K562 (cell line): ENCODE data around the gene TANGO6. TPM values are rescaled to one million over a fixed set of nuclear protein-coding genes. Genes with fewer than 3 reads are reported as not detected.

Experiments
- ATAC-seq: fragments of 200-7000 bp; cut with Tn5 transposase; 3 replicates; pipeline ENCODE4 v1.9.1; 2020; ENCODE audit warnings: moderate library complexity
- BruUV-seq: library from RNA; stranded (reverse); fragments of 400-500 nt; replicated peaks from 2 replicates; lab custom pipeline; 2021; lab: Mats Ljungman, UMichigan
- CTCF ChIA-PET: fragments of 300-600 bp; formaldehyde crosslinking; extraction: SDS; loops from one replicate; lab custom pipeline; 2021; ENCODE audit warnings: low intra/inter-chr PET ratio; lab: Yijun Ruan, JAX
- POLR2A ChIA-PET: fragments of 300-600, 350-650 bp; sonication (Branson Sonifier 250); formaldehyde crosslinking; extraction: SDS; loops from one replicate; lab custom pipeline; 2021; ENCODE audit warnings: antibody characterized with exemption, inconsistent platforms; lab: Yijun Ruan, JAX
- DNase-seq, 4 experiments: peaks; one replicate each; pipeline versions ENCODE4 v3.0.0 to v3.0.0-alpha.2; 2011 to 2018; ENCODE audit warnings: low spot score in 3 of 4, mixed read lengths in 3 of 4; ENCODE audit errors: extremely low read depth in 1 of 4
- FAIRE-seq: peaks from 2 replicates; lab custom pipeline; 2011; peaks lifted over from hg19 to GRCh38; lab: Jason Lieb, UNC
- H2AFZ ChIP-seq: 2 replicates; pipeline ENCODE4 v1.6.0; 2011; ENCODE audit warnings: low read depth, low read length, control low read depth, inconsistent platforms
- H3K27ac ChIP-seq: fragments of 200-600 bp; 3 replicates; pipeline ENCODE4 v1.8.0; 2011; ENCODE audit warnings: low read depth, mild to moderate bottlenecking, control low read depth, inconsistent platforms, low read length, moderate library complexity, mixed read lengths; ENCODE audit errors: extremely low read depth
- H3K27me3 ChIP-seq, 2 experiments: fragments of 300-600 bp in 1 of 2; 2 replicates in 1 of 2; 3 replicates in 1 of 2; pipeline versions ENCODE4 v1.6.0 to v1.8.0; 2011; ENCODE audit warnings: inconsistent platforms in 2 of 2, low read length in 2 of 2, mild to moderate bottlenecking in 1 of 2, mixed read lengths in 1 of 2, moderate library complexity in 1 of 2; ENCODE audit not compliant: control insufficient read depth in 2 of 2, insufficient read depth in 2 of 2
- H3K36me3 ChIP-seq: fragments of 300-600 bp; 3 replicates; pipeline ENCODE4 v1.8.0; 2011; ENCODE audit warnings: mild to moderate bottlenecking, low read length, inconsistent platforms; ENCODE audit not compliant: control insufficient read depth, insufficient read depth
- H3K4me1 ChIP-seq, 2 experiments: fragments of 200-600 bp in 1 of 2; replicated peaks in 1 of 2; 2 replicates in 1 of 2; 3 replicates in 1 of 2; pipeline versions ENCODE4 v1.5.1 to v1.8.0; 2011; ENCODE audit warnings: inconsistent platforms in 2 of 2, low read length in 2 of 2, mild to moderate bottlenecking in 1 of 2, mixed read lengths in 1 of 2, moderate library complexity in 1 of 2; ENCODE audit not compliant: control insufficient read depth in 2 of 2, insufficient read depth in 2 of 2
- H3K4me2 ChIP-seq: 2 replicates; pipeline ENCODE4 v1.6.1; 2011; ENCODE audit warnings: low read length, control low read depth, inconsistent platforms, mixed read lengths; ENCODE audit not compliant: insufficient read depth
- H3K4me3 ChIP-seq: fragments of 200-600 bp; sonication (generic), shearing (Covaris generic); 2 replicates; pipeline ENCODE4 v1.5.1; 2016; ENCODE audit warnings: control low read depth, inconsistent platforms
- H3K79me2 ChIP-seq: fragments of 200-600 bp; 3 replicates; pipeline ENCODE4 v1.8.0; 2011; ENCODE audit warnings: low read length, inconsistent platforms; ENCODE audit not compliant: control insufficient read depth, insufficient read depth
- H3K9ac ChIP-seq, 2 experiments: 2 replicates each; pipeline versions ENCODE4 v1.6.0 to v1.6.1; 2011; ENCODE audit warnings: low read depth in 2 of 2, low read length in 2 of 2, control low read depth in 1 of 2, inconsistent platforms in 1 of 2, mild to moderate bottlenecking in 1 of 2, mixed read lengths in 1 of 2; ENCODE audit not compliant: insufficient read depth in 1 of 2
- H3K9me1 ChIP-seq: one replicate; pipeline ENCODE4 v1.6.0; 2011; ENCODE audit warnings: inconsistent platforms, mild to moderate bottlenecking, low read length, moderate library complexity; ENCODE audit not compliant: control insufficient read depth, insufficient read depth
- H3K9me3 ChIP-seq: replicated peaks from 2 replicates; pipeline ENCODE4 v1.5.1; 2011; ENCODE audit warnings: low read depth, low read length, inconsistent platforms; ENCODE audit not compliant: control insufficient read depth, insufficient read depth
- H4K20me1 ChIP-seq: replicated peaks from 2 replicates; pipeline ENCODE4 v1.6.1; 2011; ENCODE audit warnings: low read length, inconsistent platforms, mixed read lengths; ENCODE audit not compliant: control insufficient read depth, insufficient read depth
- AFF4 ChIP-seq: sonication (generic); formaldehyde crosslinking; IDR thresholded peaks from 2 replicates; pipeline ENCODE4 v1.8.0; 2023; ENCODE audit warnings: mild to moderate bottlenecking, missing genetic modification reagents
- ATF4 ChIP-seq: fragments of 450-650 bp; formaldehyde crosslinking; IDR thresholded peaks from 2 replicates; pipeline ENCODE4 v1.4.0; 2022; ENCODE audit warnings: mild to moderate bottlenecking, moderate library complexity
- BHLHE40 ChIP-seq: IDR thresholded peaks from 2 replicates; pipeline ENCODE4 v1.6.1; 2011; ENCODE audit warnings: low read length, improper control_type of control experiment
- BRD4 ChIP-seq: fragments of 200-600 bp; sonication (generic); IDR thresholded peaks from 2 replicates; pipeline ENCODE4 v1.6.1; 2017; ENCODE audit warnings: inconsistent platforms
- DMBX1 ChIP-seq: fragments of 250-450 bp; sonication (Bioruptor Pico); IDR thresholded peaks from 2 replicates; pipeline ENCODE4 v1.8.0; 2022; ENCODE audit warnings: inconsistent platforms, mild to moderate bottlenecking, moderate library complexity, borderline replicate concordance
- IRF1 ChIP-seq: sonication (generic); formaldehyde crosslinking; IDR thresholded peaks from 2 replicates; pipeline ENCODE4 v1.8.0; 2022; ENCODE audit warnings: missing genetic modification reagents, mild to moderate bottlenecking, borderline replicate concordance
- L3MBTL2 ChIP-seq: fragments of 450-650 bp; IDR thresholded peaks from 2 replicates; pipeline ENCODE4 v1.6.1; 2016; ENCODE audit warnings: mild to moderate bottlenecking, moderate library complexity
- MCM2 ChIP-seq: fragments of 450-650 bp; IDR thresholded peaks from 2 replicates; pipeline ENCODE4 v1.6.1; 2017; ENCODE audit warnings: low read depth, mild to moderate bottlenecking
- PTBP1 ChIP-seq: fragments of 200-400 bp; formaldehyde crosslinking; IDR thresholded peaks from 2 replicates; pipeline ENCODE4 v1.6.1; 2017; ENCODE audit warnings: low read depth, low read length
- SMAD3 ChIP-seq: fragments of 450-650 bp; formaldehyde crosslinking; conservative IDR thresholded peaks from 2 replicates; pipeline ENCODE4 v1.4.0; 2020; ENCODE audit warnings: mild to moderate bottlenecking
- ZNF133 ChIP-seq: fragments of 250-450 bp; sonication (Bioruptor Pico); IDR thresholded peaks from 2 replicates; pipeline ENCODE4 v1.4.0; 2020; ENCODE audit warnings: mild to moderate bottlenecking
- ZNF668 ChIP-seq: fragments of 250-450 bp; sonication (Bioruptor Pico); IDR thresholded peaks from 2 replicates; pipeline ENCODE4 v1.8.0; 2022; ENCODE audit warnings: mild to moderate bottlenecking, inconsistent platforms
- ZNF717 ChIP-seq: fragments of 250-450 bp; sonication (Bioruptor Pico); IDR thresholded peaks from 2 replicates; pipeline ENCODE4 v1.5.0; 2021
- ZZZ3 ChIP-seq: fragments of 450-650 bp; IDR thresholded peaks from 2 replicates; pipeline ENCODE4 v1.6.1; 2016; ENCODE audit warnings: antibody characterized with exemption, mild to moderate bottlenecking, moderate library complexity
- WGBS: fragments of 100-300 bp; shearing (Covaris generic); methylation state at CpG from one replicate; pipeline ENCODE4 v1.1.6; 2016; ENCODE audit warnings: low coverage, mixed read lengths; ENCODE audit not compliant: insufficient coverage; ENCODE audit errors: missing lambda C conversion rate; 5-methylcytosine and 5-hydroxymethylcytosine counted together
- in situ Hi-C: fragments of 300-500 bp; cut with MboI; formaldehyde crosslinking; loops from 4 replicates; pipeline ENCODE4 v1.15.0; 2018; ENCODE audit warnings: inconsistent platforms, mixed read lengths
- intact Hi-C: fragments of 100-400 bp; cut with micrococcal nuclease; formaldehyde crosslinking; loops from 2 replicates; pipeline ENCODE4 v1.14.2; 2022
- polyA plus RNA-seq, 8 experiments: library from polyadenylated mRNA; depleted of rRNA in 4 of 8; stranded (reverse) in 5 of 8; unstranded in 3 of 8; fragments of >200 nt; fragmentation: Nextera tagmentation in 2 of 8; fragmentation: Illumina TruSeq in 1 of 8; extraction: Ambion mirVana in 2 of 8; extraction: Trizol in 1 of 8; gene quantifications; 2 replicates each; pipeline versions ENCODE4 v1.2.1 to v1.2.3, GENCODE V29; 2011 to 2014; ENCODE audit warnings: inconsistent platforms in 1 of 8, missing spikeins in 1 of 8
- total RNA-seq, 7 experiments: library from RNA; depleted of rRNA in 6 of 7; stranded (reverse); fragments of >200 nt in 6 of 7; fragmentation: Illumina TruSeq in 2 of 7; extraction: Trizol in 2 of 7; gene quantifications; 2 replicates each; pipeline versions ENCODE4 v1.2.1 to v1.2.3, GENCODE V29; 2011 to 2021; ENCODE audit warnings: low replicate concordance in 1 of 7
- TF ChIP-seq, protein P1 (sequence below), 3 experiments: IDR thresholded peaks in 2 of 3; conservative IDR thresholded peaks in 1 of 3; 2 replicates each; pipeline ENCODE4 v1.5.1; 2011 to 2012; ENCODE audit warnings: low read length in 3 of 3, mild to moderate bottlenecking in 3 of 3, control low read depth in 2 of 3, improper control_type of control experiment in 1 of 3, inconsistent platforms in 1 of 3, low read depth in 1 of 3, mixed read lengths in 1 of 3, moderate library complexity in 1 of 3; ENCODE audit not compliant: insufficient read depth in 2 of 3

TANGO6 gene
- total and polyA plus RNA-seq, 9 of the 15 experiments (the other 6 are each of a cell fraction or from before 2014, with no cell fraction given) = 1.6 to 15.2 (median 9.6) TPM

DNA sequence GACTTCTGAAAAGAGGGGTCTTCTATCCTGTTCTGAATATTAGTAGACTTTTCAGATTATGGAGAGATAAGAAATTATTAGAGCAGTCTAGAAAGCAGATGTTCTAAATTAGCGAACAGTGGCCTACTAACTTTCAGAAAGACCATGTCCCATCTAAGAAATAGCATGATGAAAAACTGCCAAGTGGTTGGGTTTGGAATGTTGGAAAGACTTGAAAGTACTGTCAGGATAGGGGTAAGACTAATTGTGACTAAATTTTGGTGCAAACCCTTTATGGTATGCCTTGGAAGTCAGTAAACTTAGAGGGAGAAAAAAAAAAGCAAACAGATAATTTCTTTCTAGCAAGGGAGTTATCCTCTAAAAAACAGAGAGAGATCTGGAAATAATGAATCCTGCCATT lies 41.1 kb downstream of the TANGO6 start:
- Histone ChIP-seq H3K9me3 (no peaks in the 10 kb centered on the region), H3K4me2 (no peak overlapping the region), H4K20me1 (no peaks in the 10 kb centered on the region), H3K9ac (no peak overlapping the region), H3K27me3 (no peaks in the 10 kb centered on the region), H2AFZ (no peak overlapping the region), H3K4me1 (0 out of 5 replicates have a peak, but pooled peaks cover 0 to 2% of the 10 kb centered on the region in 2 experiments), H3K4me3 (no peak overlapping the region), H3K9me1 (no peaks in the 10 kb centered on the region), H3K27ac (no peak overlapping the region), H3K36me3 (peaks cover 5% of the 10 kb centered on the region; the same call in 1 of the 3 replicates), H3K79me2 (no peaks in the 10 kb centered on the region)
- in situ Hi-C loops (no loop called here), intact Hi-C loops (no loop called here)
- BruUV-seq = no TSS peak
- WGBS = 85% methylated on average over 1 of the region's 1 CpG
- DNase-seq (no peak), FAIRE-seq (no peak), ATAC-seq (no peak)
- CTCF ChIA-PET = no interaction called here
- POLR2A ChIA-PET = no interaction called here
- TF ChIP-seq ZNF717 (CRISPR knock-in tag) = no peak
- no peak for TF ChIP-seq MCM2
- no peak for TF ChIP-seq SMAD3 (CRISPR knock-in tag)
- no peak for TF ChIP-seq AFF4
- no peak for TF ChIP-seq ZNF668 (CRISPR knock-in tag)
- no peak for TF ChIP-seq BHLHE40
- TF ChIP-seq, protein P1, sequence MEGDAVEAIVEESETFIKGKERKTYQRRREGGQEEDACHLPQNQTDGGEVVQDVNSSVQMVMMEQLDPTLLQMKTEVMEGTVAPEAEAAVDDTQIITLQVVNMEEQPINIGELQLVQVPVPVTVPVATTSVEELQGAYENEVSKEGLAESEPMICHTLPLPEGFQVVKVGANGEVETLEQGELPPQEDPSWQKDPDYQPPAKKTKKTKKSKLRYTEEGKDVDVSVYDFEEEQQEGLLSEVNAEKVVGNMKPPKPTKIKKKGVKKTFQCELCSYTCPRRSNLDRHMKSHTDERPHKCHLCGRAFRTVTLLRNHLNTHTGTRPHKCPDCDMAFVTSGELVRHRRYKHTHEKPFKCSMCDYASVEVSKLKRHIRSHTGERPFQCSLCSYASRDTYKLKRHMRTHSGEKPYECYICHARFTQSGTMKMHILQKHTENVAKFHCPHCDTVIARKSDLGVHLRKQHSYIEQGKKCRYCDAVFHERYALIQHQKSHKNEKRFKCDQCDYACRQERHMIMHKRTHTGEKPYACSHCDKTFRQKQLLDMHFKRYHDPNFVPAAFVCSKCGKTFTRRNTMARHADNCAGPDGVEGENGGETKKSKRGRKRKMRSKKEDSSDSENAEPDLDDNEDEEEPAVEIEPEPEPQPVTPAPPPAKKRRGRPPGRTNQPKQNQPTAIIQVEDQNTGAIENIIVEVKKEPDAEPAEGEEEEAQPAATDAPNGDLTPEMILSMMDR (IDR thresholded peaks at IDR 0.05 in 2 of 3, conservative IDR thresholded peaks at IDR 0.05 in 1 of 3; ENCODE audit: insufficient read depth in 2 of 3, low read depth in 1 of 3, low read length in 3 of 3) = no peak
- TF ChIP-seq BRD4 = no peak
- TF ChIP-seq IRF1 (CRISPR knock-in tag) = no peak
- no peak for TF ChIP-seq PTBP1
- TF ChIP-seq ATF4 (CRISPR knock-in tag) = no peak
- no peak for TF ChIP-seq L3MBTL2
- no peak for TF ChIP-seq DMBX1 (CRISPR knock-in tag)
- no peak for TF ChIP-seq ZNF133 (CRISPR knock-in tag)
- no peak for TF ChIP-seq ZZZ3
